ENCODE results near the gene USB1. TPM values are rescaled to one million over a fixed set of nuclear protein-coding genes. Genes with fewer than 3 reads are reported as not detected.
"Not testable (repeated sequence)": the region's sequence is repeated elsewhere in the genome, so short reads cannot be mapped to it uniquely, and the experiment has no call there.

Gene USB1
- total RNA-seq, 1 donor from 2014 or later: 43.0 TPM

DNA sequence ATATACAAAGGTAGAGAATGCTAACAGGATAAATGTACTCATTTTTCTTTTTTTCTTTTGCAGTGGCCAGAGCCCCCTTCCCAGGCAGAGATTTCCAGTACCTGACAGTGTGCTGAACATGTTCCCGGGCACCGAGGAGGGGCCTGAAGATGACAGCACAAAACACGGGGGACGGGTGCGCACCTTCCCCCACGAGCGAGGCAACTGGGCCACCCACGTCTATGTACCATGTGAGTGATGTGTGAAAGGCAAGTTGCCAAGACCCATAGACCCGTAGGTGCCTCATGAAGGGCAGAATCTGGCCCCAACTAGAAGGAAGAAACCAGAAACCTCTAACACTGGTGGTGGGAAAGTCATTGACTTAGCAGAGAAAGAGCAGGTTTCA, 1.2 kb downstream of the USB1 start:
- peaks cover 19% of the 10 kb centered on the region for H3K36me3 Mint-ChIP-seq (ENCODE audit: insufficient read depth)
- peaks cover 6% of the 10 kb centered on the region for H3K9me3 Mint-ChIP-seq (ENCODE audit: low read depth)
- peaks cover 11% of the 10 kb centered on the region for H3K4me1 Mint-ChIP-seq (ENCODE audit: low read depth)
- H3K27ac Mint-ChIP-seq: no peak overlapping the region
- no peak for TF ChIP-seq CTCF (IDR thresholded peaks at IDR 0.05; ENCODE audit: unreplicated experiment)
- H3K27me3 Mint-ChIP-seq: no peaks in the 10 kb centered on the region
- peak overlapping the region; percentile 87 for H3K4me3 Mint-ChIP-seq (ENCODE audit: low read depth)
- DNase-seq (ENCODE audit: low spot score, unreplicated experiment): no peak

- peaks cover 11% of the 10 kb centered on the region for H3K4me1 Mint-ChIP-seq (ENCODE audit: low read depth)
- H3K4me3 Mint-ChIP-seq (ENCODE audit: low read depth): peak overlapping the region; percentile 16
- peaks cover 19% of the 10 kb centered on the region for H3K36me3 Mint-ChIP-seq (ENCODE audit: insufficient read depth)
- TF ChIP-seq CTCF (IDR thresholded peaks at IDR 0.05; ENCODE audit: unreplicated experiment): no peak
- H3K27ac Mint-ChIP-seq: no peak overlapping the region
- DNase-seq (ENCODE audit: low spot score, unreplicated experiment): no peak
- H3K9me3 Mint-ChIP-seq (ENCODE audit: low read depth): peaks cover 6% of the 10 kb centered on the region
- H3K27me3 Mint-ChIP-seq: no peaks in the 10 kb centered on the region
Observed at GRCh38 chr16:58002936-58003335, 1.7 kb downstream of the USB1 start.

GRCh38 chr16:58004736-58005135, 3.5 kb downstream of the USB1 start:
- not testable (repeated sequence) for H3K9me3 Mint-ChIP-seq (ENCODE audit: low read depth); H3K4me1 Mint-ChIP-seq (ENCODE audit: low read depth); H3K27ac Mint-ChIP-seq; DNase-seq (ENCODE audit: low spot score, unreplicated experiment); H3K27me3 Mint-ChIP-seq; H3K4me3 Mint-ChIP-seq (ENCODE audit: low read depth)
- peaks cover 21% of the 10 kb centered on the region for H3K36me3 Mint-ChIP-seq (ENCODE audit: insufficient read depth)

GRCh38 chr16:58009856-58010416, 8.7 kb downstream of the USB1 start:
- no peak overlapping the region for H3K27ac Mint-ChIP-seq
- no peak for TF ChIP-seq CTCF (IDR thresholded peaks at IDR 0.05; ENCODE audit: unreplicated experiment)
- H3K9me3 Mint-ChIP-seq (ENCODE audit: low read depth): peaks cover 6% of the 10 kb centered on the region
- H3K27me3 Mint-ChIP-seq: no peaks in the 10 kb centered on the region
- DNase-seq (ENCODE audit: low spot score, unreplicated experiment): no peak
- peaks cover 26% of the 10 kb centered on the region for H3K36me3 Mint-ChIP-seq (ENCODE audit: insufficient read depth)
- H3K4me1 Mint-ChIP-seq (ENCODE audit: low read depth): peaks cover 4% of the 10 kb centered on the region
- H3K4me3 Mint-ChIP-seq (ENCODE audit: low read depth): no peak overlapping the region

GRCh38 chr16:58010886-58011285, 9.7 kb downstream of the USB1 start:
- peaks cover 24% of the 10 kb centered on the region for H3K36me3 Mint-ChIP-seq (ENCODE audit: insufficient read depth)
- no peak overlapping the region for H3K4me3 Mint-ChIP-seq (ENCODE audit: low read depth)
- H3K9me3 Mint-ChIP-seq (ENCODE audit: low read depth): peaks cover 6% of the 10 kb centered on the region
- H3K27ac Mint-ChIP-seq: no peak overlapping the region
- DNase-seq (ENCODE audit: low spot score, unreplicated experiment): no peak
- TF ChIP-seq CTCF (IDR thresholded peaks at IDR 0.05; ENCODE audit: unreplicated experiment): no peak
- no peaks in the 10 kb centered on the region for H3K27me3 Mint-ChIP-seq
- peaks cover 4% of the 10 kb centered on the region for H3K4me1 Mint-ChIP-seq (ENCODE audit: low read depth)

- Mint-ChIP-seq H3K36me3 (ENCODE audit: insufficient read depth) (peaks cover 19% of the 10 kb centered on the region), H3K9me3 (ENCODE audit: low read depth) (peaks cover 6% of the 10 kb centered on the region), H3K4me1 (ENCODE audit: low read depth) (peaks cover 4% of the 10 kb centered on the region), H3K27ac (no peak overlapping the region), H3K4me3 (ENCODE audit: low read depth) (no peak overlapping the region), H3K27me3 (no peaks in the 10 kb centered on the region)
- no peak for TF ChIP-seq CTCF (IDR thresholded peaks at IDR 0.05; ENCODE audit: unreplicated experiment)
- DNase-seq (ENCODE audit: low spot score, unreplicated experiment): no peak
Observed at GRCh38 chr16:58011652-58012051, 10.4 kb downstream of the USB1 start.

Data from progenitor cell of endocrine pancreas (in vitro differentiated cells).